H1 (cell line): Measurements from ENCODE around the gene LPCAT1. TPM values are rescaled to one million over a fixed set of nuclear protein-coding genes. Genes with fewer than 3 reads are reported as not detected.

Experiments used
- CTCF ChIA-PET: fragments of 300-600 bp; sonication (Branson Sonifier 250); formaldehyde crosslinking; loops from one replicate; lab custom pipeline; 2021; ENCODE audit not compliant: partially characterized antibody; lab: Charles Lee
- POLR2A ChIA-PET: fragments of 300-600 bp; sonication (Branson Sonifier 250); formaldehyde crosslinking; loops from one replicate; lab custom pipeline; 2021; ENCODE audit warnings: inconsistent platforms; ENCODE audit not compliant: partially characterized antibody; lab: Charles Lee
- DNase-seq, 2 experiments: peaks; one replicate each; pipeline versions ENCODE4 v3.0.0 to v3.0.0-alpha.2; 2010 to 2022; ENCODE audit warnings: low spot score in 2 of 2, low read depth in 1 of 2, mixed read lengths in 1 of 2
- FAIRE-seq: peaks from 2 replicates; lab custom pipeline; 2011; peaks lifted over from hg19 to GRCh38; lab: Jason Lieb, UNC
- H2AFZ ChIP-seq: 2 replicates; pipeline ENCODE4 v1.8.1; 2012; ENCODE audit warnings: low read length, inconsistent platforms
- H2AK5ac ChIP-seq: 2 replicates; pipeline ENCODE4 v1.6.1; 2013; ENCODE audit warnings: low read depth, low read length
- H2BK120ac ChIP-seq: replicated peaks from 2 replicates; pipeline ENCODE3; 2013; ENCODE audit warnings: low read depth, low read length, inconsistent platforms
- H2BK12ac ChIP-seq: 2 replicates; pipeline ENCODE4 v1.6.1; 2013; ENCODE audit warnings: low read depth, low read length
- H2BK15ac ChIP-seq: 2 replicates; pipeline ENCODE4 v1.6.1; 2013; ENCODE audit warnings: low read length
- H2BK20ac ChIP-seq: 2 replicates; pipeline ENCODE4 v1.6.1; 2013; ENCODE audit warnings: low read length
- H2BK5ac ChIP-seq: 2 replicates; pipeline ENCODE4 v1.6.1; 2013; ENCODE audit warnings: low read depth, low read length
- H3K14ac ChIP-seq: 2 replicates; pipeline ENCODE4 v1.6.1; 2013; ENCODE audit warnings: inconsistent platforms; ENCODE audit not compliant: insufficient read length
- H3K18ac ChIP-seq: 2 replicates; pipeline ENCODE4 v1.6.1; 2013; ENCODE audit warnings: low read length; ENCODE audit errors: extremely low read depth
- H3K23ac ChIP-seq: 2 replicates; pipeline ENCODE4 v1.6.1; 2013; ENCODE audit warnings: inconsistent platforms; ENCODE audit not compliant: insufficient read length
- H3K23me2 ChIP-seq: 2 replicates; pipeline ENCODE4 v1.6.1; 2013; ENCODE audit warnings: low read depth, low read length
- H3K27ac ChIP-seq: 2 replicates; pipeline ENCODE4 v1.6.1; 2011; ENCODE audit warnings: low read depth, low read length, inconsistent platforms
- H3K27me3 ChIP-seq, 4 experiments: replicated peaks in 1 of 4; 1 replicate in 1 of 4; 2 replicates in 3 of 4; pipeline versions ENCODE4 v1.6.1 to v1.8.1; 2011 to 2013; ENCODE audit warnings: low read length in 3 of 4, mild to moderate bottlenecking in 3 of 4, inconsistent platforms in 2 of 4, mixed read lengths in 2 of 4, moderate library complexity in 1 of 4; ENCODE audit not compliant: control insufficient read depth in 3 of 4, insufficient read depth in 3 of 4; ENCODE audit errors: extremely low read depth in 1 of 4
- H3K36me3 ChIP-seq, 4 experiments: 2 replicates each; pipeline versions ENCODE4 v1.6.1 to v1.8.1; 2011 to 2013; ENCODE audit warnings: mild to moderate bottlenecking in 4 of 4, low read length in 3 of 4, moderate library complexity in 2 of 4, control low read depth in 1 of 4, inconsistent platforms in 1 of 4; ENCODE audit not compliant: insufficient read depth in 4 of 4, control insufficient read depth in 2 of 4
- H3K4ac ChIP-seq: replicated peaks from 2 replicates; pipeline ENCODE3; 2013; ENCODE audit warnings: low read length, low read depth, mixed read lengths, inconsistent platforms; ENCODE audit not compliant: insufficient read length
- H3K4me1 ChIP-seq, 4 experiments: replicated peaks in 1 of 4; 1 replicate in 1 of 4; 2 replicates in 3 of 4; pipeline versions ENCODE4 v1.6.1 to v1.8.1; 2011 to 2013; ENCODE audit warnings: low read length in 3 of 4, inconsistent platforms in 2 of 4, mixed read lengths in 1 of 4; ENCODE audit not compliant: insufficient read depth in 4 of 4, control insufficient read depth in 3 of 4
- H3K4me2 ChIP-seq, 2 experiments: 2 replicates each; pipeline versions ENCODE4 v1.6.1 to v1.8.1; 2011 to 2013; ENCODE audit warnings: low read depth in 2 of 2, low read length in 2 of 2, control low read depth in 1 of 2, inconsistent platforms in 1 of 2, mild to moderate bottlenecking in 1 of 2; ENCODE audit not compliant: insufficient read depth in 1 of 2
- H3K4me3 ChIP-seq, 4 experiments: fragments of 200-600, 300-600 bp in 1 of 4; sonication (generic), shearing (Covaris generic), sonication (Bioruptor Twin) in 1 of 4; 2 replicates each; pipeline versions ENCODE4 v1.5.1 to v1.8.1; 2011 to 2016; ENCODE audit warnings: low read length in 4 of 4, low read depth in 3 of 4, control low read depth in 2 of 4, inconsistent platforms in 2 of 4, mild to moderate bottlenecking in 2 of 4, mixed read lengths in 1 of 4, moderate library complexity in 1 of 4; ENCODE audit not compliant: insufficient read depth in 2 of 4; ENCODE audit errors: extremely low read depth in 1 of 4
- H3K56ac ChIP-seq: replicated peaks from 2 replicates; pipeline ENCODE3; 2013; ENCODE audit warnings: low read depth, mild to moderate bottlenecking, mixed read lengths, low read length, inconsistent platforms; ENCODE audit not compliant: insufficient read length
- H3K79me1 ChIP-seq: 2 replicates; pipeline ENCODE4 v1.6.1; 2013; ENCODE audit warnings: low read depth, low read length, control low read depth
- H3K79me2 ChIP-seq, 2 experiments: 2 replicates each; pipeline versions ENCODE4 v1.6.1 to v1.8.1; 2012 to 2013; ENCODE audit warnings: low read length in 2 of 2, mild to moderate bottlenecking in 2 of 2, inconsistent platforms in 1 of 2; ENCODE audit not compliant: insufficient read depth in 2 of 2, control insufficient read depth in 1 of 2
- H3K9ac ChIP-seq, 4 experiments: replicated peaks in 1 of 4; 1 replicate in 1 of 4; 2 replicates in 3 of 4; pipeline versions ENCODE4 v1.6.1 to v1.8.1; 2011 to 2013; ENCODE audit warnings: low read depth in 3 of 4, low read length in 3 of 4, control low read depth in 2 of 4, mild to moderate bottlenecking in 2 of 4, moderate library complexity in 2 of 4, inconsistent platforms in 1 of 4; ENCODE audit errors: extremely low read depth in 1 of 4
- H3K9me3 ChIP-seq, 2 experiments: 2 replicates each; pipeline versions ENCODE4 v1.6.1 to v1.8.1; 2012 to 2013; ENCODE audit warnings: mild to moderate bottlenecking in 2 of 2, moderate library complexity in 2 of 2, control low read depth in 1 of 2, inconsistent platforms in 1 of 2, low read depth in 1 of 2, low read length in 1 of 2, mixed read lengths in 1 of 2; ENCODE audit not compliant: insufficient read depth in 2 of 2
- H4K20me1 ChIP-seq, 2 experiments: replicated peaks in 1 of 2; 2 replicates each; pipeline versions ENCODE3 to v1.8.1; 2011 to 2013; ENCODE audit warnings: inconsistent platforms in 2 of 2, low read length in 2 of 2, mild to moderate bottlenecking in 1 of 2; ENCODE audit not compliant: insufficient read depth in 2 of 2, control insufficient read depth in 1 of 2
- H4K5ac ChIP-seq: 2 replicates; pipeline ENCODE4 v1.6.1; 2013; ENCODE audit warnings: low read length, low read depth, mixed read lengths, inconsistent platforms; ENCODE audit not compliant: insufficient read length
- H4K8ac ChIP-seq: 2 replicates; pipeline ENCODE4 v1.8.0; 2013; ENCODE audit warnings: mild to moderate bottlenecking, moderate library complexity, low read length, inconsistent platforms; ENCODE audit not compliant: insufficient read depth; ENCODE audit errors: extremely low read depth
- H4K91ac ChIP-seq: replicated peaks from 2 replicates; pipeline ENCODE3; 2013; ENCODE audit warnings: low read length, mixed read lengths, inconsistent platforms; ENCODE audit not compliant: insufficient read length
- EP300 ChIP-seq, 2 experiments: IDR thresholded peaks; 1 replicate in 1 of 2; 2 replicates in 1 of 2; pipeline ENCODE4 v1.6.1; 2011 to 2012; ENCODE audit warnings: low read depth in 2 of 2, low read length in 2 of 2, mild to moderate bottlenecking in 2 of 2, borderline replicate concordance in 1 of 2, inconsistent platforms in 1 of 2, moderate library complexity in 1 of 2
- GTF2F1 ChIP-seq: IDR thresholded peaks from 2 replicates; pipeline ENCODE4 v1.6.1; 2012; ENCODE audit warnings: low read depth, low read length, improper control_type of control experiment, borderline replicate concordance
- POLR2A ChIP-seq, 2 experiments: IDR thresholded peaks; 1 replicate in 1 of 2; 2 replicates in 1 of 2; pipeline ENCODE4 v1.6.1; 2011; ENCODE audit warnings: low read depth in 2 of 2, low read length in 2 of 2, mild to moderate bottlenecking in 2 of 2; ENCODE audit errors: control extremely low read depth in 1 of 2
- RFX5 ChIP-seq: IDR thresholded peaks from 2 replicates; pipeline ENCODE4 v1.6.1; 2011; ENCODE audit warnings: low read depth, low read length, improper control_type of control experiment, borderline replicate concordance
- SIRT6 ChIP-seq: IDR thresholded peaks from one replicate; pipeline ENCODE4 v1.7.1; 2012; ENCODE audit warnings: low read length, inconsistent platforms
- TEAD4 ChIP-seq: IDR thresholded peaks from 2 replicates; pipeline ENCODE4 v1.6.1; 2012; ENCODE audit warnings: low read depth, low read length, inconsistent platforms, mixed read lengths
- YY1 ChIP-seq: IDR thresholded peaks from 2 replicates; pipeline ENCODE4 v1.6.1; 2011; ENCODE audit warnings: low read depth, mild to moderate bottlenecking, low read length
- WGBS, 2 experiments: shearing (Covaris generic) in 1 of 2; methylation state at CpG; one replicate each; pipeline versions ENCODE4 v1.1.6 to v1.1.7; 2013 to 2015; ENCODE audit warnings: low lambda C conversion rate in 2 of 2, mixed read lengths in 2 of 2, inconsistent platforms in 1 of 2, low coverage in 1 of 2, missing lambda C conversion rate in 1 of 2; ENCODE audit not compliant: insufficient replicate concordance in 2 of 2, insufficient coverage in 1 of 2, insufficient read length in 1 of 2; ENCODE audit errors: extremely low coverage in 1 of 2, missing lambda C conversion rate in 1 of 2; 5-methylcytosine and 5-hydroxymethylcytosine counted together
- polyA plus RNA-seq, 7 experiments: library from polyadenylated mRNA; depleted of rRNA in 3 of 7; stranded (reverse) in 5 of 7; unstranded in 2 of 7; fragments of >200 nt in 5 of 7; fragments of 200-250 nt in 2 of 7; gene quantifications; 1 replicate in 5 of 7; 2 replicates in 1 of 7; 4 replicates in 1 of 7; pipeline versions ENCODE4 v1.2.1 to v1.2.3, GENCODE V29; 2011 to 2013; ENCODE audit warnings: missing spikeins in 2 of 7, mixed read lengths in 2 of 7
- total RNA-seq: library from RNA; stranded (reverse); fragmentation: NEBNext Ultra II Directional; extraction: Animal tissue kit (Norgen Biotek cat#: 25700); gene quantifications from 2 replicates; pipeline ENCODE4 v1.2.1, GENCODE V29; 2021

Gene LPCAT1
- total and polyA plus RNA-seq, 2 of the 8 experiments (the other 6 are each of a cell fraction or from before 2014, with no cell fraction given): 107 to 260 TPM

- Histone ChIP-seq H3K14ac (no peak overlapping the region), H2AK5ac (no peak overlapping the region), H3K79me2 (peaks cover 62 to 92% of the 10 kb centered on the region in 2 experiments), H3K27ac (0 out of 2 replicates have a peak overlapping the region, but pooled peaks have one; percentile 5), H3K9ac (no peak overlapping the region), H3K23me2 (peaks cover 3% of the 10 kb centered on the region; the same call in 1 of the 2 replicates), H2AFZ (no peak overlapping the region), H4K20me1 (peaks cover 27 to 63% of the 10 kb centered on the region in 2 experiments), H3K23ac (no peak overlapping the region), H3K4me3 (no peak overlapping the region), H3K18ac (no peak overlapping the region), H2BK12ac (no peak overlapping the region), H3K4me1 (peaks cover 7 to 63% (median 53%) of the 10 kb centered on the region in 4 experiments), H3K56ac (no peak overlapping the region), H2BK15ac (no peak overlapping the region), H2BK5ac (peak overlapping the region; percentile 100; the same call in 1 of the 2 replicates), H3K9me3 (no peaks in the 10 kb centered on the region), H4K8ac (no peak overlapping the region; the same call in 1 of the 2 replicates), H3K79me1 (peaks cover 35% of the 10 kb centered on the region), H4K5ac (no peak overlapping the region), H3K4ac (no peak overlapping the region), H2BK20ac (no peak overlapping the region), H3K4me2 (no peak overlapping the region), H3K27me3 (no peaks in the 10 kb centered on the region), H2BK120ac (no peak overlapping the region), H3K36me3 (peaks cover 6 to 45% (median 14%) of the 10 kb centered on the region in 4 experiments), H4K91ac (no peak overlapping the region)
- FAIRE-seq (no peak), DNase-seq (no peak)
- ChIA-PET POLR2A (interaction anchor here (0.7 to 1.5 kb wide), 2 partner anchors 14 to 15 kb away, joined by 3 read pairs; partner anchors contain the start of gene LPCAT1), CTCF (interaction anchor here (1.0 to 4.2 kb wide), 3 partner anchors 11 to 91 kb away, joined by 3 to 15 read pairs (median 3); no protein-coding TSS in a partner anchor)
- WGBS, 2 experiments: 94 to 100% methylated on average over 1 to 18 of the region's 18 CpGs
- TF ChIP-seq EP300 (IDR thresholded peaks at IDR 0.05; ENCODE audit: borderline replicate concordance in 1 of 2, low read depth in 2 of 2, low read length in 2 of 2): no peak
- no peak for TF ChIP-seq SIRT6
- no peak for TF ChIP-seq GTF2F1
- no peak for TF ChIP-seq TEAD4
- no peak for TF ChIP-seq RFX5
- no peak for TF ChIP-seq YY1
- TF ChIP-seq POLR2A (IDR thresholded peaks at IDR 0.05; ENCODE audit: control extremely low read depth in 1 of 2, low read depth in 2 of 2, low read length in 2 of 2): no peak
Measured at GRCh38 chr5:1510151-1510561, 13.6 kb downstream of the LPCAT1 start.
